Neural cell (in vitro differentiated cells): ENCODE results near the gene TRAK1. TPM values are rescaled to one million over a fixed set of nuclear protein-coding genes. Genes with fewer than 3 reads are reported as not detected.

Experiments
- H2AFZ ChIP-seq: fragments of 200-600, 300-800 bp; sonication (generic), shearing (Covaris generic); 2 replicates; pipeline ENCODE4 v1.6.0; 2014; ENCODE audit warnings: low read depth, mild to moderate bottlenecking, antibody characterized with exemption, low read length, moderate library complexity
- H3F3A ChIP-seq: fragments of 200-600 bp; shearing (Covaris generic); 2 replicates; pipeline ENCODE4 v1.6.1; 2016; ENCODE audit warnings: mild to moderate bottlenecking, moderate library complexity, mixed read lengths, antibody characterized with exemption, low read length; ENCODE audit not compliant: insufficient read depth, poor library complexity, severe bottlenecking
- H3K27ac ChIP-seq: fragments of 200-600, 300-800 bp; sonication (generic), shearing (Covaris generic); 2 replicates; pipeline ENCODE4 v1.5.1; 2014; ENCODE audit warnings: mild to moderate bottlenecking, low read length, moderate library complexity
- H3K27me3 ChIP-seq: fragments of 300-800, 200-600 bp; sonication (generic), shearing (Covaris generic); 2 replicates; pipeline ENCODE4 v1.6.0; 2014; ENCODE audit warnings: mild to moderate bottlenecking, low read depth, low read length, moderate library complexity; ENCODE audit not compliant: insufficient read depth
- H3K36me3 ChIP-seq: fragments of 300-800, 200-600 bp; sonication (generic), shearing (Covaris generic); 2 replicates; pipeline ENCODE4 v1.5.1; 2014; ENCODE audit warnings: mild to moderate bottlenecking, antibody characterized with exemption, low read length, moderate library complexity; ENCODE audit not compliant: insufficient read depth
- H3K4me2 ChIP-seq: fragments of 300-800, 200-600 bp; sonication (generic), shearing (Covaris generic); 2 replicates; pipeline ENCODE4 v1.6.0; 2014; ENCODE audit warnings: mild to moderate bottlenecking, low read length
- H3K4me3 ChIP-seq: fragments of 300-800, 200-600 bp; sonication (generic), shearing (Covaris generic); 2 replicates; pipeline ENCODE4 v1.5.1; 2014; ENCODE audit warnings: mild to moderate bottlenecking, low read length, moderate library complexity
- H3K79me2 ChIP-seq: fragments of 200-600 bp; shearing (Covaris generic); replicated peaks from 2 replicates; pipeline ENCODE4 v1.6.0; 2014; ENCODE audit warnings: mild to moderate bottlenecking, low read length, moderate library complexity; ENCODE audit not compliant: insufficient read depth
- H3K9ac ChIP-seq: fragments of 300-800, 200-600 bp; sonication (generic), shearing (Covaris generic); 2 replicates; pipeline ENCODE4 v1.6.1; 2016; ENCODE audit warnings: mild to moderate bottlenecking, low read length, mixed read lengths
- H3K9me2 ChIP-seq: fragments of 200-600 bp; shearing (Covaris generic); 2 replicates; pipeline ENCODE4 v1.6.1; 2016; ENCODE audit warnings: mild to moderate bottlenecking, low read length, mixed read lengths; ENCODE audit not compliant: insufficient read depth
- H3K9me3 ChIP-seq: fragments of 200-600, 300-800 bp; sonication (generic), shearing (Covaris generic); 2 replicates; pipeline ENCODE4 v1.6.1; 2016; ENCODE audit warnings: mild to moderate bottlenecking, mixed run types, low read length, moderate library complexity, mixed read lengths
- H4K20me1 ChIP-seq: fragments of 200-600 bp; shearing (Covaris generic); 2 replicates; pipeline ENCODE4 v1.6.1; 2016; ENCODE audit warnings: mild to moderate bottlenecking, mixed run types; ENCODE audit not compliant: insufficient read depth
- CTCF ChIP-seq: fragments of 450-650 bp; IDR thresholded peaks from 2 replicates; pipeline ENCODE4 v1.5.1; 2014; ENCODE audit warnings: antibody characterized with exemption, mild to moderate bottlenecking, moderate library complexity; ENCODE audit not compliant: poor library complexity, severe bottlenecking
- EP300 ChIP-seq: fragments of 450-650 bp; conservative IDR thresholded peaks from 2 replicates; pipeline ENCODE4 v1.6.1; 2014; ENCODE audit warnings: antibody characterized with exemption, mild to moderate bottlenecking, moderate library complexity; ENCODE audit not compliant: poor library complexity, severe bottlenecking
- EZH2 ChIP-seq: fragments of 200-600, 300-800 bp; shearing (Covaris generic), sonication (generic); IDR thresholded peaks from 2 replicates; pipeline ENCODE4 v1.6.1; 2014; ENCODE audit warnings: antibody characterized with exemption, low read length, borderline replicate concordance, mild to moderate bottlenecking; ENCODE audit not compliant: insufficient read depth, poor library complexity, severe bottlenecking
- MXI1 ChIP-seq: fragments of 450-650 bp; conservative IDR thresholded peaks from 2 replicates; pipeline ENCODE4 v1.6.1; 2014; ENCODE audit warnings: antibody characterized with exemption, mild to moderate bottlenecking; ENCODE audit not compliant: poor library complexity, severe bottlenecking
- POLR2AphosphoS5 ChIP-seq: IDR thresholded peaks from 2 replicates; pipeline ENCODE4 v1.6.1; 2012
- RAD21 ChIP-seq: fragments of 450-650 bp; conservative IDR thresholded peaks from 2 replicates; pipeline ENCODE4 v1.6.1; 2014; ENCODE audit warnings: antibody characterized with exemption, mild to moderate bottlenecking, moderate library complexity
- REST ChIP-seq: IDR thresholded peaks from 2 replicates; pipeline ENCODE4 v1.6.1; 2012; ENCODE audit warnings: borderline replicate concordance
- SMC3 ChIP-seq: fragments of 450-650 bp; conservative IDR thresholded peaks from 2 replicates; pipeline ENCODE4 v1.6.1; 2014; ENCODE audit warnings: antibody characterized with exemption, mild to moderate bottlenecking, moderate library complexity; ENCODE audit not compliant: poor library complexity
- polyA plus RNA-seq: library from polyadenylated mRNA; depleted of rRNA; stranded (reverse); fragments of >200 nt; gene quantifications from 2 replicates; pipeline ENCODE4 v1.2.3, GENCODE V29; 2014

TRAK1 gene
- polyA plus RNA-seq, 1 donor from 2014 or later = 34.7 TPM

- Histone ChIP-seq H3K36me3 (peaks cover 11% of the 10 kb centered on the region), H4K20me1 (no peaks in the 10 kb centered on the region), H3K4me3 (no peak overlapping the region), H3K4me2 (no peak overlapping the region), H3K27ac (no peak overlapping the region), H2AFZ (no peak overlapping the region), H3K79me2 (no peaks in the 10 kb centered on the region), H3K9me3 (no peaks in the 10 kb centered on the region), H3K9ac (no peak overlapping the region), H3K9me2 (no peaks in the 10 kb centered on the region), H3F3A (no peaks in the 10 kb centered on the region), H3K27me3 (no peaks in the 10 kb centered on the region)
- TF ChIP-seq CTCF (no peak), RAD21 (no peak), SMC3 (no peak), REST (no peak), EZH2 (no peak), MXI1 (no peak), POLR2AphosphoS5 (no peak), EP300 (no peak)
Measured at GRCh38 chr3:42209917-42210316, 118.8 kb downstream of the TRAK1 start.

GRCh38 chr3:42210726-42211125 lies 119.6 kb downstream of the TRAK1 start:
- Histone ChIP-seq H2AFZ (no peak overlapping the region), H3K9me2 (no peaks in the 10 kb centered on the region), H3K9me3 (no peaks in the 10 kb centered on the region), H3K4me2 (no peak overlapping the region), H3K79me2 (no peaks in the 10 kb centered on the region), H3K27me3 (no peaks in the 10 kb centered on the region), H3K4me3 (no peak overlapping the region), H3F3A (no peaks in the 10 kb centered on the region), H4K20me1 (no peaks in the 10 kb centered on the region), H3K9ac (no peak overlapping the region), H3K36me3 (peaks cover 11% of the 10 kb centered on the region), H3K27ac (no peak overlapping the region)
- TF ChIP-seq RAD21 (no peak), REST (no peak), MXI1 (no peak)
